Liver (tissue), 9 donors: ENCODE data around the gene IFNA5. TPM values are rescaled to one million over a fixed set of nuclear protein-coding genes. Genes with fewer than 3 reads are reported as not detected.
A peak's percentile ranks its signal among the peaks of the same experiment; 100 is the strongest.

ENCODE experiments used
- DNase-seq: peaks from one replicate; pipeline ENCODE4 v3.0.0-alpha.2; 2017; ENCODE audit warnings: low spot score
- H3K27ac ChIP-seq, 2 donors: one replicate each; pipeline ENCODE4 v1.7.0; 2013; ENCODE audit warnings: inconsistent platforms in 2 of 2, low read length in 2 of 2, control low read depth in 1 of 2, low read depth in 1 of 2, mild to moderate bottlenecking in 1 of 2
- H3K27me3 ChIP-seq, 4 donors: one replicate each; pipeline versions ENCODE4 v1.6.1 to v1.7.0; 2013; ENCODE audit warnings: low read length in 3 of 4, inconsistent platforms in 1 of 4, mild to moderate bottlenecking in 1 of 4, moderate library complexity in 1 of 4; ENCODE audit not compliant: control insufficient read depth in 4 of 4, insufficient read depth in 4 of 4
- H3K36me3 ChIP-seq, 4 donors: one replicate each; pipeline versions ENCODE4 v1.6.1 to v1.7.0; 2013; ENCODE audit warnings: low read length in 3 of 4, mild to moderate bottlenecking in 3 of 4, low read depth in 1 of 4, moderate library complexity in 1 of 4; ENCODE audit not compliant: control insufficient read depth in 4 of 4, insufficient read depth in 3 of 4
- H3K4me1 ChIP-seq, 4 donors: one replicate each; pipeline versions ENCODE4 v1.6.1 to v1.7.0; 2013; ENCODE audit warnings: low read length in 3 of 4, mild to moderate bottlenecking in 3 of 4, moderate library complexity in 1 of 4; ENCODE audit not compliant: control insufficient read depth in 4 of 4, insufficient read depth in 4 of 4
- H3K4me3 ChIP-seq, 3 donors: one replicate each; pipeline versions ENCODE4 v1.6.1 to v1.7.0; 2013; ENCODE audit warnings: low read length in 3 of 3, control low read depth in 1 of 3, low read depth in 1 of 3, mild to moderate bottlenecking in 1 of 3
- H3K9ac ChIP-seq, 2 donors: one replicate each; pipeline ENCODE4 v1.7.0; 2013; ENCODE audit warnings: low read length in 2 of 2, mild to moderate bottlenecking in 2 of 2, moderate library complexity in 2 of 2, control low read depth in 1 of 2, low read depth in 1 of 2
- H3K9me3 ChIP-seq, 4 donors: one replicate each; pipeline versions ENCODE4 v1.6.1 to v1.7.0; 2013; ENCODE audit warnings: low read length in 3 of 4; ENCODE audit not compliant: control insufficient read depth in 4 of 4
- EGR1 ChIP-seq, 2 donors: IDR thresholded peaks; 2 replicates each; pipeline ENCODE4 v1.6.1; 2016 to 2018; ENCODE audit warnings: antibody characterized with exemption in 2 of 2, low read depth in 2 of 2
- FOXA1 ChIP-seq: IDR thresholded peaks from 2 replicates; pipeline ENCODE4 v1.6.1; 2016; ENCODE audit warnings: antibody characterized with exemption
- GABPA ChIP-seq, 2 donors: IDR thresholded peaks in 1 of 2; conservative IDR thresholded peaks in 1 of 2; 2 replicates each; pipeline ENCODE4 v1.6.1; 2016; ENCODE audit warnings: antibody characterized with exemption in 2 of 2, mild to moderate bottlenecking in 1 of 2, moderate library complexity in 1 of 2
- JUND ChIP-seq, 2 donors: IDR thresholded peaks; 2 replicates each; pipeline ENCODE4 v1.6.1; 2016; ENCODE audit warnings: antibody characterized with exemption in 2 of 2
- NR2F2 ChIP-seq: IDR thresholded peaks from 2 replicates; pipeline ENCODE4 v1.6.1; 2016; ENCODE audit warnings: antibody characterized with exemption
- RAD21 ChIP-seq, 2 donors: IDR thresholded peaks; 2 replicates each; pipeline ENCODE4 v1.6.1; 2016; ENCODE audit warnings: antibody characterized with exemption in 2 of 2, mild to moderate bottlenecking in 2 of 2
- RXRA ChIP-seq, 2 donors: IDR thresholded peaks; 2 replicates each; pipeline ENCODE4 v1.6.1; 2017 to 2018; ENCODE audit warnings: antibody characterized with exemption in 2 of 2, mild to moderate bottlenecking in 1 of 2
- SP1 ChIP-seq: IDR thresholded peaks from 2 replicates; pipeline ENCODE4 v1.6.1; 2018; ENCODE audit warnings: antibody characterized with exemption, mild to moderate bottlenecking
- WGBS: extraction: QIAGEN DNeasy Blood & Tissue Kit; methylation state at CpG from one replicate; pipeline ENCODE4 v1.1.7; 2013; 5-methylcytosine and 5-hydroxymethylcytosine counted together
- polyA plus RNA-seq, 2 donors: library from polyadenylated mRNA; stranded (reverse) in 1 of 2; unstranded in 1 of 2; fragments of 200-250 nt in 1 of 2; fragments of >200 nt in 1 of 2; fragmentation: Nextera tagmentation in 1 of 2; extraction: Ambion mirVana in 1 of 2; gene quantifications; one replicate each; pipeline versions ENCODE4 v1.2.1 to v1.2.3, GENCODE V29; 2013 to 2015
- total RNA-seq, 2 donors: library from RNA; depleted of rRNA; stranded (reverse); fragments of >200 nt; gene quantifications; one replicate each; pipeline ENCODE4 v1.2.3, GENCODE V29; 2014
- TF ChIP-seq, protein P1 (sequence below): fragments of 150-350 bp; IDR thresholded peaks from 2 replicates; pipeline ENCODE4 v1.5.1; 2017; ENCODE audit warnings: improper control_type of control experiment, low read depth, low read length; ENCODE audit not compliant: missing input control
- TF ChIP-seq, protein P2 (sequence below): IDR thresholded peaks from 2 replicates; pipeline ENCODE4 v1.6.1; 2016; ENCODE audit warnings: antibody characterized with exemption
- TF ChIP-seq, protein P3 (sequence below): IDR thresholded peaks from 2 replicates; pipeline ENCODE4 v1.6.1; 2016; ENCODE audit warnings: antibody characterized with exemption, mild to moderate bottlenecking
- donor health status: healthy.
- donor health status: healthy.
- donor health status: healthy.
- donor health status: healthy.
- donor health status: healthy.

IFNA5 gene
- total and polyA plus RNA-seq, 4 donors: 0.25 TPM; not detected in 3

DNA sequence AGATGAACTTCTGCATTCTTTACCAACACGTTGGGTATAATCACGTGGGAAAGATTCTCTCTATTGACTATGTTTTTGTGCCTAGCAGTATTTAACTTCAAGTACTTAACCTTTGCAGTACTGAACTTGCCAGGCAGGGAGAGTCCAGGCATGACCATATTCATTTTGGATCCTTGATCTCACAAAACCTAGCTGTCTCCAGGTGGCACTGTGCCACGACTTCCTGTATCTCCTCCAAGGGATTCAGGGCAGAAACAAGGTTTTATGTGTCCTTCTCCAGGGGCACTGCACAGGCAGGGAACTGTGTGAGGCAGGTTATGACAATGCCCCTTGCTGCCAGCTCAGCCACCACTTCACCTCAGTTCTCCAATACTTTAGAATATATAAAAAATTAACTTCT is 11.7 kb upstream of the IFNA5 start (continued):
- TF ChIP-seq EGR1 (IDR thresholded peaks at IDR 0.05; ENCODE audit: low read depth in 2 of 2) (no peak), SP1 (no peak)

DNA sequence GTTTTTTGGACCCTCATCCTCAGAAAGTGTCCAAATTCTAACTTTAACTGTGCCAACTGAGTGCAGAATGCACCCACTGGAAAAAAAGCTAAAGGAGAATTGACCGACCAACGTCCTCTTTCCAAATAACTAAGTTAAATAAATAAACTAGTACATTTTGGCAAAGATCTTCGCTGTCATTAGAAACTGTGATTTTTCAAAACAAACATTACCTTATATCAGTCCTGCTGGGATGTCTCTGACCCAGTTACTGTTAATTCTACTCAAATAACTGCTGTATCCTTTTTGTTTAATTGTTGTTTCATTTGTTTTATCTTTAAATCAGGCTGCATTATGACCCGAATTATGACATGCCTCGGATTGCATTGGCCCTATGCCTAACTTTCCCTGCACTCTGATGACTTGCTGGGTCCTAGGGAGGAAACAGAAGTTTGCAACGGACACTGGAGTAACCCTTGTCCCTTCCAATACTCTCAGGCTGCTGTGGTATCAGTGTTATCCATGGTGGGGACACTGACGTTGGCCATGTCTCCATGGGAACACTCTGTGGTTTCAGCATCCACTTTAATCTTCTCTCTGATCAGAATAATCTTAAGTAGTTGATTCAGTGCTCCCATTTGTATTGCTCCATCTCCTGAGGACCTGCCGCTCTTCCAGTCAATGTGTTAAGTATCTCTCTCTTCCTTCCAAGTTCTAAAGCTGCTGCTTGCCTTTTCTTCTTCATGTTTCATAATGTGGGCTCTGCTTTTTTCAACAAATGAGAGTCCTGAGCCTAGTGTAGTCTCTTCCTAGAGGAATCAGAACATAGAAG is 11.1 kb upstream of the IFNA5 start:
- TF ChIP-seq JUND (IDR thresholded peaks at IDR 0.05) (no peak), RXRA (IDR thresholded peaks at IDR 0.05) (peak; percentile 19 to 20)
- Histone ChIP-seq H3K4me1 (peaks cover 6 to 20% (median 16%) of the 10 kb centered on the region in 4 donors), H3K27me3 (no peaks in the 10 kb centered on the region), H3K9me3 (no peaks in the 10 kb centered on the region), H3K4me3 (no peak overlapping the region), H3K27ac (peak overlapping the region in 1 of 2 donors; percentile 17), H3K36me3 (no peaks in the 10 kb centered on the region), H3K9ac (no peak overlapping the region)
- no peak for DNase-seq
- 23% methylated on average over 8 of the region's 8 CpGs for WGBS

DNA sequence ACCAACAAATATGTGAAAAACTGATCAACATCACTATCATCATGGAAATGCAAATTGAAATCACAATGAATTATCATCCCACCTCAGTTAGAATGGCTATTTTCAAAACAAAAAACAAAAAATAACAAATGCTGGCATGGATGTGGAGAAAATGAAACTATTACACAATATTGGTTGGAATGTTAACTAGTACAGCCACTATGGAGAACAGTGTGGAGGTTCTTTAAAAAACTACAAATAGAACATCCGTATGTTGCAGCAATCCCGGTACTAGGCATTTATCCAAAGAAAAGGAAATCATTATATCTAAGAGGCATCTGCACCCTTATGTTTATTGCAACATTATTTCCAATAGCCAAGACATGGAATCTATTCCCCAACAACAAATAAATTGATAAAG is 9.0 kb upstream of the IFNA5 start:
- Histone ChIP-seq H3K36me3 (no peaks in the 10 kb centered on the region), H3K4me3 (no peak overlapping the region), H3K9ac (no peak overlapping the region), H3K27me3 (no peaks in the 10 kb centered on the region), H3K27ac (no peak overlapping the region), H3K9me3 (no peaks in the 10 kb centered on the region), H3K4me1 (peaks cover 6 to 20% (median 16%) of the 10 kb centered on the region in 4 donors)
- WGBS: 37% methylated on average over 2 of the region's 2 CpGs
- no peak for DNase-seq
- TF ChIP-seq RAD21 (IDR thresholded peaks at IDR 0.05) (no peak), FOXA1 (no peak), NR2F2 (no peak), GABPA (IDR thresholded peaks at IDR 0.05 in 1 of 2, conservative IDR thresholded peaks at IDR 0.05 in 1 of 2) (no peak), SP1 (no peak)
- TF ChIP-seq, protein P1, sequence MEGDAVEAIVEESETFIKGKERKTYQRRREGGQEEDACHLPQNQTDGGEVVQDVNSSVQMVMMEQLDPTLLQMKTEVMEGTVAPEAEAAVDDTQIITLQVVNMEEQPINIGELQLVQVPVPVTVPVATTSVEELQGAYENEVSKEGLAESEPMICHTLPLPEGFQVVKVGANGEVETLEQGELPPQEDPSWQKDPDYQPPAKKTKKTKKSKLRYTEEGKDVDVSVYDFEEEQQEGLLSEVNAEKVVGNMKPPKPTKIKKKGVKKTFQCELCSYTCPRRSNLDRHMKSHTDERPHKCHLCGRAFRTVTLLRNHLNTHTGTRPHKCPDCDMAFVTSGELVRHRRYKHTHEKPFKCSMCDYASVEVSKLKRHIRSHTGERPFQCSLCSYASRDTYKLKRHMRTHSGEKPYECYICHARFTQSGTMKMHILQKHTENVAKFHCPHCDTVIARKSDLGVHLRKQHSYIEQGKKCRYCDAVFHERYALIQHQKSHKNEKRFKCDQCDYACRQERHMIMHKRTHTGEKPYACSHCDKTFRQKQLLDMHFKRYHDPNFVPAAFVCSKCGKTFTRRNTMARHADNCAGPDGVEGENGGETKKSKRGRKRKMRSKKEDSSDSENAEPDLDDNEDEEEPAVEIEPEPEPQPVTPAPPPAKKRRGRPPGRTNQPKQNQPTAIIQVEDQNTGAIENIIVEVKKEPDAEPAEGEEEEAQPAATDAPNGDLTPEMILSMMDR: no peak
- TF ChIP-seq, protein P2, sequence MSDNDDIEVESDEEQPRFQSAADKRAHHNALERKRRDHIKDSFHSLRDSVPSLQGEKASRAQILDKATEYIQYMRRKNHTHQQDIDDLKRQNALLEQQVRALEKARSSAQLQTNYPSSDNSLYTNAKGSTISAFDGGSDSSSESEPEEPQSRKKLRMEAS: no peak
- TF ChIP-seq, protein P3, sequence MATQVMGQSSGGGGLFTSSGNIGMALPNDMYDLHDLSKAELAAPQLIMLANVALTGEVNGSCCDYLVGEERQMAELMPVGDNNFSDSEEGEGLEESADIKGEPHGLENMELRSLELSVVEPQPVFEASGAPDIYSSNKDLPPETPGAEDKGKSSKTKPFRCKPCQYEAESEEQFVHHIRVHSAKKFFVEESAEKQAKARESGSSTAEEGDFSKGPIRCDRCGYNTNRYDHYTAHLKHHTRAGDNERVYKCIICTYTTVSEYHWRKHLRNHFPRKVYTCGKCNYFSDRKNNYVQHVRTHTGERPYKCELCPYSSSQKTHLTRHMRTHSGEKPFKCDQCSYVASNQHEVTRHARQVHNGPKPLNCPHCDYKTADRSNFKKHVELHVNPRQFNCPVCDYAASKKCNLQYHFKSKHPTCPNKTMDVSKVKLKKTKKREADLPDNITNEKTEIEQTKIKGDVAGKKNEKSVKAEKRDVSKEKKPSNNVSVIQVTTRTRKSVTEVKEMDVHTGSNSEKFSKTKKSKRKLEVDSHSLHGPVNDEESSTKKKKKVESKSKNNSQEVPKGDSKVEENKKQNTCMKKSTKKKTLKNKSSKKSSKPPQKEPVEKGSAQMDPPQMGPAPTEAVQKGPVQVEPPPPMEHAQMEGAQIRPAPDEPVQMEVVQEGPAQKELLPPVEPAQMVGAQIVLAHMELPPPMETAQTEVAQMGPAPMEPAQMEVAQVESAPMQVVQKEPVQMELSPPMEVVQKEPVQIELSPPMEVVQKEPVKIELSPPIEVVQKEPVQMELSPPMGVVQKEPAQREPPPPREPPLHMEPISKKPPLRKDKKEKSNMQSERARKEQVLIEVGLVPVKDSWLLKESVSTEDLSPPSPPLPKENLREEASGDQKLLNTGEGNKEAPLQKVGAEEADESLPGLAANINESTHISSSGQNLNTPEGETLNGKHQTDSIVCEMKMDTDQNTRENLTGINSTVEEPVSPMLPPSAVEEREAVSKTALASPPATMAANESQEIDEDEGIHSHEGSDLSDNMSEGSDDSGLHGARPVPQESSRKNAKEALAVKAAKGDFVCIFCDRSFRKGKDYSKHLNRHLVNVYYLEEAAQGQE: no peak
